ENCODE results near the gene PLCD4.

The PLCD4 gene

DNA sequence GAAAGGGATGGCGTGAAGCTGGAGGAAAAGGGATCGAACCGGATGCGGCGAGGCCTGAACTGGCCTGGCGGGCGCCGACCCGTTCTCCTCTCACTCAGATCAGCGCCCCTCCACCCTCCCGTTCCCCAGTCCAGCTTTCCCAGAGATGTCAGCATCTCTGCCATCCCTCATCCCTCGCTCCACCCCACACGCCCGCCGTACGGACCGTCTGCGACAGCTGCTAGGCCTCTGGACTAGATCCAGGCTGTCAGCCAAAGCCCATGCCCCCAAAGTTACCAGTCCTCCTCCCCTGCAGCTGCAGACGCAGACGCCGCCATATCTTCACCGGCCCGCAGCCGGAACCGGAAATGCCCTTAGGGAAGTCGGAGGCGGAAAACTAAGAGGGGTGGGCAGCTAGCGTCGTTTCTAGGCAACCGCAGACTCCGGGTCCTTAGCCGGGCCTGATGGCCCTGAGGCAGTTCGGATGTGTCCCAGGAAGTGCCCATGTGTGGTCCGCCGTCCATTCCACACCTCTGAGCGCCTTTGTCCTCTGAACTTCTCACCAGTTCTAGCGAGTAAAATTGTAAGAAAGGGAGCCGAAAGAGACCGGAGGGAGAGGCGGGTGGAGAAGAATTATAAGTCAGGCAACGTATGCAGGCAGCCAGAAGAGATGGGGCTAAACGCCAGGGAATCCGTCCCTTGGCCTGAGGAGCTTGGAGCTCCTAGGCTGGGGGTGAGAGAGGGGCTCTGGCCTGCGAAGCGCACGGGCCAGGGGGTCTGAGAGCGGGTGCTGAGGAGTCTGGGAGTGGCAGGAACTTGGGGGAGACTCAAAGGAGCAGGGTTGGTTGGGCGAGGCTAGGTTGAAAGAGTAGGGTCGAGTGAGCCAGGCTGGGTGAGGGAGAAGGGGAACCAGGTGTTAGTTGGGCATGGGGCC lies 64.2 kb downstream of the PLCD4 start, which contains the start of the genes RNF25 and STK36:
RNF25 (minus strand) TSS at position 349 of the 913 bp plus-strand sequence; CDS start at position 317, 32 bp downstream.
STK36 (plus strand) TSS at position 433 of the 913 bp plus-strand sequence. CDS start 744 bp downstream, outside the sequence.
- DNase-seq: peak; percentile 86 to 91

DNA sequence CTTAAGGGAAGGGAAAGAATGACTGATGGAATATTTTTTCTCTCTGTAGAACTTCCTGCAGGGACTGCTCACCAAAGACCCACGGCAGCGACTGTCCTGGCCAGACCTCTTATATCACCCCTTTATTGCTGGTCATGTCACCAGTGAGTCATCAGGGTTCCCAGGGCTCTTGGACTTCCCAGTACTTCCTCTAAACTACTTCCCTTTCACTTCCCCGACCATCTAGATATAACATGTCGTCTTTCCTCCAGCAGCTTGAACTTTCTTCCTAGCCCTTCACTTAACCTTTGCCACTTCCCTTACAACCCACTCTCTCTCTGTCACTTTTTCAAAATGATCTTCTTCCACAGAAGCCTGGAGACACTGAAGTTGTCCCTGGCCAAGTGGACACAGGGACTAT lies 71.4 kb downstream of the PLCD4 start:
- no peak for DNase-seq

DNA sequence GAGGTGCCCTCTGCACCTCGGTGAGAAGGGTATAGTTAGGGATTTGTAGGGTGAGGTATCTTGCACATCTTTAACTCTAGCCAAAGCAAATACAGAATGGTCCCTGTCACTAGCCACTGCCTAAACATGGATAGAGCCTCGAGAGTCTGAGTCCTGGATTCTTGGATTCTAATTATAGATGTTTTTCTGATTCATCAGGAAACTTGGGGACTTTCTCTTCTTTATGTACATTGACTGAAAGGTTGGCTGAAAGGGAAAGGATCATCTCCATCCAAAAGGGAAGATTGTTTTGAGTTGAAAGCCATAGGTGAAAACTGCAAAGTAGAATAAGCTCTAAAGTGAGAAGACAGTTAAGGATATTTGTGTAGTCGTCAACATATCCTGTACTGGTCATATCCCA lies 72.4 kb downstream of the PLCD4 start:
- no peak for DNase-seq
